OCI-LY7 (cell line): ENCODE results near the gene ADAMTS16.

ENCODE experiments used
- CTCF ChIP-seq: fragments of 200-600 bp; sonication (generic); conservative IDR thresholded peaks from 2 replicates; pipeline ENCODE4 v1.5.1; 2014; ENCODE audit warnings: mild to moderate bottlenecking, antibody characterized with exemption, low read length, moderate library complexity, mixed read lengths
- EZH2phosphoT487 ChIP-seq: fragments of 200-600 bp; sonication (generic); IDR thresholded peaks from 2 replicates; pipeline ENCODE4 v1.6.1; 2018; ENCODE audit warnings: low read depth, borderline replicate concordance, mild to moderate bottlenecking, mixed run types, antibody characterized with exemption, low read length, moderate library complexity, mixed read lengths

- TF ChIP-seq EZH2phosphoT487 (no peak), CTCF (no peak)
These were observed 227.6 kb downstream of the ADAMTS16 start for GRCh38 chr5:5367739-5368138.
